Measurements from ENCODE around the gene C2CD2L.
A peak's percentile ranks its signal among the peaks of the same experiment; 100 is the strongest.
"Not testable (repeated sequence)": the region's sequence is repeated elsewhere in the genome, so short reads cannot be mapped to it uniquely, and the experiment has no call there.

C2CD2L gene

DNA sequence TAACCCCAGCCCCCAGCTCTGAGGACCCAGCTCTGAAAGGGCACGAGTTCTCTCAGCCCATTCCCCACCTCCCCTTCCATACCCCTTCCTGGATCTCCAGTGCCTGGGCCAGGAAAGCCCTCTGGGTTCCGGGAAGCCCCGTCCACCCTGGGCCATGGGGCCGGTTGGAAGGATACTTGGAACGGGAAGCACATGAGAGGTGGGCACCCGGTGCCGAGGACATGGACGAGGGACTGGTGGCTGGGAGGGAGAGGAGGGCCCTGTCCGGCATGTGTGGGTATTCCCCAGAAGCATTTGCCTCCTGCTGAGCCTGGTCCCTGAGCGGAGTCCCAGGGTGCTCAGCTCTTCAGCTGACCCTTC, 9.1 kb downstream of the C2CD2L start:
- no peak for DNase-seq

DNA sequence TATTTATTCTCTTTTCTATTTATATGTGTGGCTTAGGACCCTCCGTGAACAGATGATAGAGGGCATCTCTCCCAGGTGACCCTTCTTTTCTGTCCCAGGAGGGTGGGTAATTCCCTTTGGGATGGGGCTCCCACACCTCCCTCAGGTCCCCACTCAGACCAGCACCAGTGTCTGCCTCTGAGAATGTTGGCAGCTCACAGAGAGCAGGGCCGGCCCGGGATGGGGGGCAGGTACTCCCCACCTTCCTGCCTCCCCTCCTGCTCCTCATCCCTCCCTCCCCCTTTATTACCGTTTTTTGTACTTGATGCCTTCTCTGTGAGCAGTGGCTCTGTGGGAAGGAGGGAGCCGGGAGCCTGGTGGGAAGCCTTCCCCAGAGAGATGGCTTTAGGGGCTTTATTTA, 9.5 kb downstream of the C2CD2L start:
- no peak for DNase-seq

DNA sequence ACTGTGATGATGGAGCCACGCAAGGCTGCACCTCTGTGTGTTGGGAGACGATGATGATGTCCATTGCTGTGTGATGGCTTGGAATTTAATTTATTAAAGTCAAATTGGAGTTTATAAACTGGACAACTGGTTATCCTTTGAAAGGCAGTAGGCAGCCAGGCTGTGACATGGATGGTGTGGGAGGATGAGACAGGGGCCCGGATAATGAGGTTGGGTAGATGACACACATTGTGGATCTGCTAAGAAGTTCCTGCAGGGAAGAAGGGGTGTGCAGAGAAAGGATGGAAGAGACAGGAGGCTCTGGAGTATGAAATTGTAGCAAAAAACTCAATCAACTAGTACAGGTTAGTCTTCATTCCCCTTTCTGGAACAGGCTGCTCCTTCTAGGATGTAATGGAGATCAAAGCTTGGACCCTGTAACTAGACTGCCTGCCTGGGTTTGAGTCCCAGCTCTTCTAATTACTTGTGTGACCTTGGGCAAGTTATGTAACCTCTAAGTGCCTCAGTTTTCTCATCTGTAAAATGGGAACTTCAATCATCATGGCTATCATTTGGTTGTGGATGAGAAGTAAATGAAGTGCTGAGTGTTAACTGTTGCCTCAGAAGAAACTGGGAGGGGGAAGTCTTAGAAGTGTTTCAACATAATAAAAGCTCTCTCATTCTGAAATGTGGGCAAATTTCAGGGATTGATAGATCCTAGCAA, 10.0 kb downstream of the C2CD2L start:
- DNase-seq, result no peak

DNA sequence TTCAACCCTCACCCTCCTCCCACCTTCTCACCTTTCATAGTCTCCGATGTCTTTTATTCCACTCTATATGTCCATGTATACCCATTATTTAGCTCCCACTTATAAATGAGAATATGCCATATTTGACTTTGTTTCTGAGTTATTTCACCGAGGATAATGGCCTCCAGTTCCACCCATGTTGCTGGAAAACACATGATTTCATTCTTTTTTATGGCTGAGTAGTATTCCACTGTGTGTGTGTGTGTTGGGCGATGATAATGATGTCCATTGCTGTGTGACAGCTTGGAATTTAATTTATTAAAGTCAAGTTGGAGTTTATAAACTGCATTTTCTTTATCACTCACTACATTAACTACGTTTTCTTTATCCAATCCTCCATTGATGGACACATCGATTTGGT, 11.1 kb downstream of the C2CD2L start:
- DNase-seq, result no peak

DNA sequence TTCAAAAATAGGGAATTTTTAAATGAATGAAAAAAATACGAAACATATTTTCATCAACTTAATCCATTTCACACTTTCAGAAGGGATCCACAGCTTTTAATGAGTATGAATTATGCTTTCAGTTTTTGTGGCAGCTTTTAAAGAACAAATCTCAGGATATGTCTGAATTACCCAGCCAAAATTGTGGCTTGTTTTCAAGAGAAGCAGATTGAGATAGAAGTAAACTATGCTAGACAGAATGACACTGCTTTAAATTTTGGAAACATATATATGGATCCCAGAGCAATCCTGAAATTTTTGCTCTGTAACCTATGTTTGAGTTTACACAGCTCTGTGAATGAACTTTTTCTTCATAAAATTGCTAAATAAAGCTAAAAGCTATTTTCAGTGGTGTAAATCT, 11.8 kb downstream of the C2CD2L start:
- no peak for DNase-seq

DNA sequence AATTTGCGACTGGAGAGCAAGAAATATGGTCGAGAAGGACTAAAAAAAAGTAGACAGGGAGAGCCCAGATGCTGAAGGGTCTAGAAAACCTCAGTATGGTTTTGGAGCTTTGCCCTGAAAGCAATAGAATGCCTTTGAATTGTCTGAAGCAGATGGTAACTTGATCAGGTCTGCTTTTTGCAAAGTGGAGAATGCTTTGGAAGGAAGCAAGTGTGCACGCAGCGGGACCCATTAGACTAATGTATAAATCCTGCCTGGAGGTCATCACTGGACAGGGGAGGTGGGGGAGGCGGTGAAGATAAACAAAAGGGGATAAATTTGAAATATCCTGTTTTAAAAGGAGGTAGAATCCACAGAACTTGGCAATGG, 13.5 kb downstream of the C2CD2L start:
- peak; percentile 66 for DNase-seq

DNA sequence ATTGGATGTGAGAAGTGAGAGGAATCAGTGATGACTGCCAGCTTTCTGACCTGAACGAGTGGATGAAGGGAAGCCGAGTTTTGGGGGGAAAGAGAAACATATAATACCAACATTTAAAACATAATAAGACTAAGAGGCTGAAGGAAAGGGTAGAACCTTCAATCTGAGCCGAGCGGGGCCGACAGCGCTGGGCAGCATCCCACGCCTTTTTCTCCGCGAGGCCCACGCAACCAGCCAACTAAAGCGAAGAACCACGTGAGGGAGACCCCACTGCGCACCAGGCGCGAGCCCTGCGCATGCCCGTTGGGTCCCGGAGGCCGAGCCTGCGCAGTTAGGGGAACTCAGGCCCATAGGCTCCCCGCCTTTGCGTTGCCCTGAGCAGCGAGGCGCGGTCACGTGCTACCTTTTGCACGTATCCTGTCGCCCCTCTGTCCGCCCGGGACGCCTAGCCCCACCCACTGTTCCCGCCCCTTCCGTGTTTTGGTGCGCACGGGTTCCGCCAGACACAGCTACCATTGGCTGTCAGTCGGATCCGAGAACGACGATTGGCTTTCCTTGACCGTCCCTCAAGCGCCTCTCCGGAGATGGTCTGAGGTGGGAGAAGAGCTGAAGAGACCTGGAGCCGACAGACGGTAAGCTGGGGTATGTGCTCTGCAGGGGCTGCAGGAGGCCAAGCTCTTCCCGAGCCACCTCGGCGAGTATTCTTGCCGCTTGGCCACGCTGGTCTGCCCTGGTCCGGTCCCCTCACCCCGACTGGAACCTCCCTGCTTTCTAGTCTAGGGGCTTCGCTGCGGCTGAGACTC, 14.1 kb downstream of the C2CD2L start, which contains the start of gene HINFP:
Gene HINFP, plus strand, starts transcription at position 573 of the 803 bp plus-strand sequence. CDS start 5,365 bp downstream, outside the sequence.
- DNase-seq, result peak; percentile 99

DNA sequence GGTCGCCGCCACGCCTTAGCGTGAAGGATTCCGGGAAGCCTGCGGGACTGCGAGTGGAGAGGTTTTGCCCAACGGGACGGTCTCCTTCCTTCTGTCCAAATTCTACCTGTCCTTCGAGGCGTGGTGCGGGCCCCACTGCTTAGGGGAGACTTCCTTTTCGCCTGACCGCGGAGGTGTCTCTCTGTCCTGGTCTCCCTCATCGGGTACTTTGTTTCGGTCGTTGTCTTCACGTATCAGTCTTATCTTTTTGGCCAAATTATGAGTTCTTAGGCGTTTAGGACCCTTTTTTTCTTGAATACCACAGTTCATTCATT, 14.6 kb downstream of the C2CD2L start:
- DNase-seq, result no peak

DNA sequence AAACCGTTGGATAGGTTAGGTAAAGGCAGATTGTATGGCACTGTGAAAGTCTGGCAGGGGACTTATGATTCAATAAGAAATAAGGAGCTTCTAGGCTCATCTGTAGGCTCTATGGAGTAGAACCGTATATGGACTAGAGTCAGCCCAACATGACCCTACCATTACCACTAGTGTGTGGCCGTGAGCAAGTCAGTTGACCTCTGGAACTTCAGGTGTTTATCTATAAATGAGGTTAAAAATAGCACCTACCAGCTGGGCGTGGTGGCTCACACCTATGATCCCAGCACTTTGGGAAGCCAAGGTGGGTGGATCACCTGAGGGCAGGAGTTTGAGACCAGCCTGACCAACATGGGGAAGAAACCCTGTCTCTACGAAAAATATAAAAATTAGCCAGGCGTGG, 18.7 kb downstream of the C2CD2L start:
- DNase-seq, result no peak

DNA sequence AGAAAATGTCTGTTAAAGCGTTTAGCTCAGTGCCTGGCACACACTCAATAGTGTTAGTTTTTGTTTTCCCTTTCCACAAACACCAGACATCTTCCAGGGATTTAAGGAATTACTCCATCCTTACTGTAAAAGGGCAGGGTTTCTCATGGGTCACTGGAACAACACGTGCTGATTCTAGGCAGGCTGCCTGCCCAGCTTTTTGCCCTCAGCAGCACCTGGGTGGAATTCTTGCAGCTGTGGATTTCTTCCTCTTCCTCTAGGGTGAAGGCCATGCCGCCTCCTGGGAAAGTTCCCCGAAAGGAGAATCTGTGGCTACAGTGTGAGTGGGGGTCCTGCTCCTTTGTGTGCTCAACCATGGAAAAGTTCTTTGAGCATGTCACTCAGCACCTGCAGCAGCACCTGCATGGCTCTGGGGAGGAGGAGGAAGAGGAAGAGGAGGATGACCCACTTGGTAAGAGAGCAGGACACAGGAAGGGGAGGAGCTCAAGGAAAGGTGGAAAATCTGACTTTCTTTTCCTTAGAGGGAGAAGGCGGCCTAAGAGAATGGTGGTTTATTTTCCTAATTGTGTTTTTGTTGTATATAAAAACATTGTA, 19.6 kb downstream of the C2CD2L start:
- no peak for DNase-seq

DNA sequence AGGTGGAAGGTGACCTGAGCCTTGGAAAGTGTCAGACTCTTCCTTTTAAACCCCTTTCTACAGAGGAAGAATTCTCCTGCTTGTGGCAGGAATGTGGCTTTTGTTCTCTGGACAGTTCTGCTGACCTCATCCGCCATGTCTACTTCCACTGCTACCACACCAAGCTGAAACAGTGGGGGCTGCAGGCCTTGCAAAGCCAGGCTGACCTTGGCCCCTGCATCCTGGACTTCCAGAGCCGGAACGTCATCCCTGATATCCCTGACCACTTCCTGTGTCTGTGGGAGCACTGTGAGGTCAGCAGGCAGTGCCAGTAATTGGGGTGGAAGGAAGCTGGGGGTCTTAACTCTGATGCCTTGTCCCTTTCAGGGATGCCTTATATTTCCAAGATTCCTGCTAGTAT, 23.5 kb downstream of the C2CD2L start:
- no peak for DNase-seq

DNA sequence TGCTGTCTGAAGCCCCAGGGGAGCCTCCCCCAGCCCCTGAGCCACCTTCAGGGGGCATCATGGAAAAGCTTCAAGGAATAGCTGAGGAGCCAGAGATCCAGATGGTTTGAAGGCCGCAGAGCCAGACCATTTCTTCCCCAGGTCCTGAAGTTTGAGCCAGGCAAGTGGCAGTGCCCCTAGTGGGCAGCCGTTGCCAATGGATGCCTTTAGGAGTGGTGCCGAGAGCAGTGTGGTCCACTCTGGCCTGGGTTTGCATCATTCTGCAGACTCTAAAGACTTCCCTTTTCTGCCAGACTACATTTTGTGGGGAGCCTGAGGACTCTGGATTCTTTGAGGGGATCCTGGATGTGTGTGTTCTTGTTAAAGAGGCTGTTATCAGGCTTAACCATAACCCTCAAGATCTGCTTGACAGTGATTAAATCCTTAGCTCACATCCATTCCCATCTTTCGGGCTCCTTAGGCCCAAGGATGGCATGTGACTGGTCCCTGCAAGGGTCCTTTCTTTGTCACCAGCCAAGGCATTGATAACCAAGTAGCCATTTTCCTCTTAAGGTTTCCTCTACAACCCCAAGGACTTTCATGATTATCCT, 27.3 kb downstream of the C2CD2L start:
- DNase-seq, result no peak

DNA sequence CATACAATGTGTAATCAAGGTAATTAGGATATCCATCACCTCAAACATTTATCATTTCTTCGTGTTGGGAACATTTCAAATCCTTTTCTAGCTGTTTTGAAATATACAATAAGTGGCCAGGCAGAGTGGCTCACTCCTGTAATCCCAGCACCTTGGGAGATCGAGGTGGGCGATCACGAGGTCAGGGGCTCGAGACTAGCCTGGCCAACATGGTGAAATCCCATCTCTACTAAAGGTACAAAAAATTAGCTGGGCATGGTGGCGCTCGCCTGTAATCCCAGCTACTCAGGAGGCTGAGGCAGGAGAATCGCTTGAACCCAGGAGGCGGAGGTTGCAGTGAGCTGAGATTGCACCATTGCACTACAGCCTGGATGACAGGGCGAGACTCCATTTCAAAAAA, 32.1 kb downstream of the C2CD2L start:
- DNase-seq, result not testable (repeated sequence)

DNA sequence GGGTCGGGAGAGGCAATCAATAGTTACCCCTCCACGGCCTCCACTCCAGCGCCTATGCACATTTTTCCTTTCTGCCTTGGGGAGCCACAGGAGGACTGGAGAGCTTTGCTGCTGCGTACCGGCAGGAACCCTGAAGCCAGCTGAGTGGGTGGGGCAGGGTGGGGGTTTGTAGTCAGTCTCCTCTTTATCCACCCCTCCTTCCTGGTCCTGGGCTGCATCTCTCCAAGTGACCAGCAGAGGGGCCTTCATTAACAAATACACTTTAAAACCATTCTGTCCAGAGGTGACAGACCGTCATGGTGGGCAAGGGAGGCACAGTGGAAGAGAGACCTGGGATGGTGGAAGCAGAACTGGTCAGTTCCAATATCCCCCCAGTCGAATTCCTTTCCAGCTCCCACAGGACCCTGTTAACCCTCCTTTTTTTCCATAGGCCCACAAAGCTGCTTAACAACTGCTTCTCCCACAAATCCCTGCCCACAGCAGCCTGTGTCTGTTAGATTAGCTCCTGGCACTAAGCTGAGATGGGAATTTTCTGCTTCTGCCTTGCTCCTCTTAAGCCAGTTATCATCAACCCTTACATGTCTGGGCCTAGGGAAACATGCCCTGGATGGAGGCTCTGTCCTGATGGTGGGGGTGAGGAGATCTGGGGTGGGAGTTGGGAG, 37.8 kb downstream of the C2CD2L start:
- DNase-seq, result no peak

DNA sequence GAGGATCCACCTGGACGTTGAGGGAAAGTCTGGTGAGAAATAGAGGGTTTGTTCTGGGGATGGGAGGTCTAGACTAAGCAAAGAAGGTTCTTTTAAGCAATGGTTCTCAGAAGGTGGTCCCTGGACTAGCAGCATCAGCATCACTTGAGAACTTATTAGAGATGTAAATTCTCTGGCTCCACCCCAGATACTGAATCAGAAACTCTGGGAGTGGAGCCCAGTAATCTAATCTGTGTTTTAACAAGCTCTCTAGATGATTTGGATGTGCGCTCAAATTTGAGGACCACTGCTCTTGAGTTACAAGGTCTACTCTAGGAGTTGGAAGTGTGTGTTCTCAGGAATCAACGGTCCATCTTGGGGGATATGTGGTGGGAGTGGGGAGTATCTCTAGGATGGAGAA, 38.4 kb downstream of the C2CD2L start:
- no peak for DNase-seq

DNA sequence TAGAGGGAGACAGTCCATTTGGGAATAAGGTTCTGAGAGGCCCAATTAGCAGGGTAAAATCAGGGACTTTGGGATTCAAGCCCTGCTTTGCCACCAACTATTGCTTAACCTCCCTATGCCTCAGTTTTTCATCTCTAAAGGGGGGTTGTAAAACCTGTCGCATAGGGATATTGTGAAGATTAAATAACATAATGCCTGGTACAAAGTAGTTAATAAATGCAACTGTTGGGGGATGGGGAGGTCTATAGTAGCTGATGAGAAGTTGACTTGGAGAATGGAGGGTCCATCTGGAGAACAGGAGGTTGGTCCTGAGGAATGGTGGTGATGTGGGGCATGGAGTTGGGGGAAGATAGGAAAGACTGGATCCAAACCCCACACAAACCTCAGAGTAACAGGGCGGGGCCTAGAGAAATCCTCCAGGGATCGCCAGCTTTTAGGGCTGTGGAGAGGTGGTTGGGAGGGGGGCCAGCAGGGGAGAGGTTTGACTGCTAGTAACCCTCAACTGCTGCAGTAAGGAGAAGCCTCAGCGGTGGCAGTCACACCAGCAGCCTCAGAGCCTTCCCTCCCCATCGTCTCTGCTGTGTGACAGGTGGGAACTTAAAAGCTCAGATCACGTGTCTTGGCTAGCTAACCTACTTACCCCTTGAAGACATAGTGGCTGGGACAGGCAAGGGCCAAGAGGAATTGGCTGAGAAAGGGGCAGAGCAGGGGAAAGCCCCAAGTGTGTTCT, 40.6 kb downstream of the C2CD2L start:
- no peak for DNase-seq

DNA sequence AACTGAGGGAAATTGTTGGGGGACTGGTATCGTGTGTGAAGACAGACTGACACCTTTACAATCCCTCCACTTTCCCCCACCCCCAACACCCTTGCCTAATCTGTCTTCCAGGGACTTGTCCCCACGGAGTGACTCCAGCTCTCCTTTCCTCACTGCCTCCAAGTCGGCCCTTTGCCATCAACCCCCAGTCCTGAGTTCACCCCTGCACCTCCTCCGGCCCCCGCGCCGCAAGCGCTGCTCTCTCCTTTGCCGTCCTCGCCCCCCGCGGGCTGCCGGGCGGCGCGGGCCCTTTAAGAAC, 41.5 kb downstream of the C2CD2L start:
- DNase-seq, result no peak

DNA sequence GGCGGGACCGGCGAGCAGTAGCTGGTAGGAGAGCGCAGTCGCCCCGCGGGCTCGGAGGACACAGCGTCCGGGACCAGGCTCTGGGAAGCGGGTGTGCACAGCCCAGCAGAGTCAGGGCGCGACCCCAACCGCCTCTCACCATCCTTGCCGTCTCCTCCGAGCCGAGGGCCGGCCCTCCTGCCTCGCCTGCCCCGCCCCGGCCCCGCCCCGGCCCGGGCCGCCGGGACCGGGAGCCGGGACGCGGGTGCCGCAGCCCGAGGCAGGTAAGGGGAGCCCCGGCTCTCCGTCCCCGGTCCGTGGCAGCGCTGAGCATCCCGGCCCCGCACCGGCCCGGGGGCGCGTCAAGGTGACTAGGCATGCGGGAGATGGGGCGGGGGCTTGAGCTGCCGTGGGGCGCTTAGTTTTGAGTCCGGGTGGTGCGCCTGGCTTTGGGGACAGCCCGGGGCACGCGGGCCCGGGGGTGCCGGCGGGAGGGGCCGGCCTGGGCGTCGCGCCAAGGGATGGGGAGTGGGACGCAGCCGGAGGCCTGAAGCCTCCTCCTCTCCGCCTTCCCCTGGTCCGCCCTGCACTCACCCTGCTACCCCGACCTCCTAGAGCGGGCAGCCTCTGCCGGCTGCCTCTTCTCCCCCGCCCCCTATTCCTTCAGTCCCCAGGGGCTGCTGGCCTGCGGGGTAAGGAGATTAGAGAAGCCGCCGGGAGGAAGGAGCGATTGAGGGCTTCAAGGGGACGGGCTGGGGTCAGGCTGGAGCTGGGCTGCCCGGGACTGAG, 42.1 kb downstream of the C2CD2L start, which contains the start of gene ABCG4:
Gene ABCG4, plus strand, starts transcription at position 35 of the 768 bp plus-strand sequence. CDS start 914 bp downstream, outside the sequence.
- peak; percentile 72 for DNase-seq

DNA sequence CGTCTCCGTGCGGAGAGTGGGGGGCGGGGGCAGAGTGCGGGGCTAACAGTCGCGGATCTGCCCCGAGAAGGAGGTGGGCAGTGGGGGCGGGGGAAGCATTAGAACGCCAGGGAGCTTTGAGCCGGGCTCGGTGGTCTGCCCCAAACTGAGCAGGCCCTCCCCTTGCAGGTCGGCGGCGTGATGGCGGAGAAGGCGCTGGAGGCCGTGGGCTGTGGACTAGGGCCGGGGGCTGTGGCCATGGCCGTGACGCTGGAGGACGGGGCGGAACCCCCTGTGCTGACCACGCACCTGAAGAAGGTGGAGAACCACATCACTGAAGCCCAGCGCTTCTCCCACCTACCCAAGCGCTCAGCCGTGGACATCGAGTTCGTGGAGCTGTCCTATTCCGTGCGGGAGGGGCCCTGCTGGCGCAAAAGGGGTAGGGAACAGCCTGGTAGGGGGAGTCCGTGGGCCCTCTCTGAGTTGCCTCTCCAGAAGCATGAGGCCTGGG, 42.7 kb downstream of the C2CD2L start:
- DNase-seq, result no peak

DNA sequence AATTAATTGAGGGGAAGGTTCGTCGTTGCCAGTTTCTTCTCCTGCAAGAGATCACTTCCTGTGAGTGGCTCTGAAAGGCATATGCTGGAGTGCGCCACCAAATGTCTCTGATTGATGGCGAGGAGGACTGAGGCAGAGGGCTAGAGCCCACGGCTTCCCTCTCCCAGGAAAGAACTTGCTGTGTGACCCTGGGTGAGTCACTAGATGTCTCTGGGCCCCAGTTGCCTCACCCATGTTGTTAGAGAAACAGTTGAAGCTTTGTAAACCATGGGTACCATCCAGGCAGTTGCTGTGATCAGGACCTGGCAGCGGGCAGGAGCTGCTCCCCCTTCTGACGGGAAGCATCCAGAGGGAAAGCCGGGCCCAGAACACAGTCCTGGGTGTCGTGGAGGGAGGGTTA, 44.9 kb downstream of the C2CD2L start:
- no peak for DNase-seq

DNA sequence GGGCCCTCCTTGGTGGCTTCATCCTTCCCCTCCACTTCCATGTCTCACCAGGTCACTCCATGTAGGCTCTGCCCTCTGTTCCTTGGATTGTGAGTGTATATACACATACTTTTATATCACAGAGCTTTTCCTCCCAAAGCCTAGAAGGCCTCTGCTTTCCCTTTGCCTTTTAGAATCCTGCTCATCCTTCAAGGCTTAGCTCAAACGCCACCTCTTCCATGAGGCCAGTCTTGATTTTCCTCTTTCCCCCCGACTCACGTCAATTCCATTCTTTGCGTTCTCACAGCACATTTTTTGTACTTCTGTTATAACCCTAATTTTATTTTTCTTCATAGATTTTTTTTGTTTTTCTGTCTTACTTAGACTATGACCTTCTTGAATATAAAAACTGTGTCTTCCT, 45.5 kb downstream of the C2CD2L start:
- no peak for DNase-seq
